ENCODE measurements around the gene RETREG1.

Gene RETREG1

GRCh38 chr5:16572289-16573015 lies 44.3 kb downstream of the RETREG1 start:
- TF ChIP-seq CTCF (IDR thresholded peaks at IDR 0.05; ENCODE audit: low read depth, low read length) = no peak
- DNase-seq (ENCODE audit: extremely low read depth, low read depth) = no peak

GRCh38 chr5:16571016-16571415 lies 45.8 kb downstream of the RETREG1 start:
- no peak for TF ChIP-seq CTCF (IDR thresholded peaks at IDR 0.05; ENCODE audit: low read depth, low read length)
- no peak for DNase-seq (ENCODE audit: extremely low read depth, low read depth)

- no peak for DNase-seq (ENCODE audit: extremely low read depth, low read depth)
- TF ChIP-seq CTCF (IDR thresholded peaks at IDR 0.05; ENCODE audit: low read depth, low read length) = no peak
Measured at GRCh38 chr5:16570121-16570815, 46.5 kb downstream of the RETREG1 start.

GRCh38 chr5:16568875-16569580 lies 47.8 kb downstream of the RETREG1 start:
- no peak for DNase-seq (ENCODE audit: extremely low read depth, low read depth)
- TF ChIP-seq CTCF (IDR thresholded peaks at IDR 0.05; ENCODE audit: low read depth, low read length) = no peak

- no peak for TF ChIP-seq CTCF (IDR thresholded peaks at IDR 0.05; ENCODE audit: low read depth, low read length)
- no peak for DNase-seq (ENCODE audit: extremely low read depth, low read depth)
Measured at GRCh38 chr5:16567365-16567764, 49.4 kb downstream of the RETREG1 start.

GRCh38 chr5:16565118-16565517 lies 51.7 kb downstream of the RETREG1 start:
- TF ChIP-seq CTCF (IDR thresholded peaks at IDR 0.05; ENCODE audit: low read depth, low read length) = no peak
- no peak for DNase-seq (ENCODE audit: extremely low read depth, low read depth)
